HG03354 (cell line): ENCODE data around the gene DENND1A.
"Not testable (repeated sequence)": the region's sequence is repeated elsewhere in the genome, so short reads cannot be mapped to it uniquely, and the experiment has no call there.

Experiments used
- ATAC-seq: cut with Tn5 transposase; IDR thresholded peaks from one replicate; pipeline ENCODE4 v1.9.1; 2021; ENCODE audit warnings: mild to moderate bottlenecking; ENCODE audit not compliant: unreplicated experiment, poor library complexity, severe bottlenecking

DENND1A gene

DNA sequence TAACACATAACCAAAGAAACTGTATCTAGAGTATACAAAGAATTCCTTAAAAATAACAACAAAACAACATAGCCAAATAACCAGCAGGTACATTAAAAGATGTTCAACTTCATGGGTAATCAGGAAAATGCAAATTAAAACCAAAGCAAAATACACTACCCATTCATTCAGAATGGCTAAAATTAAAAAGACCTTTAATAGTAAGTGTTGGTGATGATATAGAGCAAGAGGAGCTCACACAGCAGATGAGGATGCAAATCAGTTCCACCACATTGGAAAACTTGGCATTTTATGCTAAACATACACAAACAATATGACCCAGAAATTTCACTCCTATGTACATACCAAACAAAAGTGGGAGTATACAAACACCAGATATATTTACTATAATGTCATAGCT, 97.8 kb downstream of the DENND1A start:
- no peak for ATAC-seq

DNA sequence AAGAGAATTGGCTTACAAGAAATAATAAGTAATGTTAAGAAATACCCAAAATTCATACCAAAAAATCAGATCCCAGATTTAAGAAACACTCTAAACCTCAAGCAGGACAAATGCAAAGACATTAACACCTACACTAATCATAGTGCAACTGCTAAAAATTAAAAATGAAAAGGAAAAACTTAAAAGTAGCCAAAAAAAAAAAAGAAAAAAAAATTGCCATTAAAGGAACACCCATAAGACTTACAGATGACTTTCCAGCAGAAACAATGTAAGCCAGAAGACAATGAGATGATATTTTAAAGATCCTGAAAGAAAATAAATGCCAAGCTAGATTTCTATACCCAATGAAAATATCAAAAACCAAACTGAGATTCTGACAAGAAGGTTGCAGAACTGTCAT, 101.5 kb downstream of the DENND1A start:
- ATAC-seq: no peak

DNA sequence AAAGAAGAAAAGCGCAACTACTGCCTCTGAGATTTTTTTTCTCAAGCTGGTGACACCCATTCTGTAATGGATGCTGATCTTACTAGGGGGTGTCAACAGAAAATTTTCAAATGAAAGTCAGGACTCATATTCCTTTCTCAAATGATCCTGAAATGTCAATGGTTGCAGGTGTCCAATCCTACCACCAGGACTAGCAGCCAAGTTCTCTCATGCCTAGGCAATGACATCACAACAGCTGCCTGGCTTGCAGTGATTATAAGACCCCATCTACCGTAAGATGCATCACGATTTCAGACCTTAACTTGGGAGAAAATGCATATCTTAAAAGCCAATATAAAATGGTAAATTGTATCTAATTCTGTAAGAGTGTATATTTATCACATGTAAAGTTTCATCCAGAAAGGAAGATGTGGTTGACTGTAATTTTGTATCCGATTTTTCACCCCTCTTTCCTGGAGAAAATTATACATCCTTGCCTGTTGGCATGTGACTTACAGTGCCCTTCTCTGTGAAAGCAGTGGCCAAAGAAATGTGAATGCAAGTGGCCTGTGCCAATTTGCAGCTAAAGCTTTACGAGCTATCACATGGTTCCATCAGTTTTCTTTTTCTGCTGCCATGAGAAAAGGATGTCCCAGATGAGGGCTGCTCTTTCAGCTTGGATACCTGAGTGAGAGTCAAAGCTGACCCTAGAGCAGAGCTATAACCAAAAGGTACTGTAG, 104.4 kb downstream of the DENND1A start:
- ATAC-seq: no peak

DNA sequence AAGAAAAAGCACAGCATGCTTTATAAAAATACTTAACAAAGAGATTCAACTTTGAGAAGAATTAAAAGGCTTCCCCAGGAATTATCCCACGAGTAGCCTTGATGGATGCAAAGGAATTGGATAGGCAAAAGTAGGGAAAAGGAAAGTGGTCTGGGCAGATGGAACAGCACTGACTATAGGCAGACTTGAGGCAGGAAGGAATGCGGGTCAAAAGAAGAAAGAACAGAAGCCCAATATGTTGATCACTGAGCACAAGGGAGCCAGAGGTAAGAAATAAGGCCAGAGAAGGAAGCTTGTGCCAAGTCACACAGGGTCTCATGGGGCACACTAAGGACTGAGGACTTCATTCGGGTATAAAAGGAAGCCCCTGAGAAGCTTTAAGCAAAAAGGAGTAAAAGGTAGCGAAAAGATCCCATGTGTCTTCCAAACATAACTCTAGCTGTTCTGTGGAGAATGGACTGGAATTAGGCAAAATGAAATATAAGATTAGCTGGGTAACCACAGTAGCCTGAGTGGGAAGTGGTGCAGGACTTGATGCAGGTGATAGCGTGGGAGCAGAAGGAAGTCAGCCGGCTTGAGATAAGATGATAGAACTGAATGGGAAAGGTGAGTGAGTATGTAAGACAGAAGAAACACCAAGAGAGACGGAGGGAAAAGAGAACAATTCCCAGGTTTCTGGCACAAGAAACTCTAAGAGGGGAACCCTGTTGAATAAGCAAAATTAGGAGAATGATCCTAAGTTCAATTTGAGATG, 106.6 kb downstream of the DENND1A start:
- no peak for ATAC-seq

DNA sequence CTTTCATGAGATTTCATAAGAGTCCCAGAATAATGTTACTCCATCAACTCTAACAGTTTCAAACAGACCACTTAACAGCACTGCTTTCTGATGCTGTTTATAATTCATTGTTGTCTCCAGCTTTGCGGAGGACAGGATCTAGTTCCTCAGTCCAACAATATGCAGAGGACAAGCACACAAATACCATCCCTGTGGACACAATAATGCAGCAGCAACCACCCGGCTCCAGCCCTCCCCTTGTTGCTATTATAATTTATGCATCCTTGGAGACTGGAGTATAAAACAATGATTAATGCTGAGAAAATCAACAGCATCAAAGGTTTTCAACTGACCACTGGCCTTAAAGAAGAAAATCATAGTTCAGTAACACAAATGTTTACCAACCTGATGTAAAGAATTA, 108.3 kb downstream of the DENND1A start:
- no peak for ATAC-seq

DNA sequence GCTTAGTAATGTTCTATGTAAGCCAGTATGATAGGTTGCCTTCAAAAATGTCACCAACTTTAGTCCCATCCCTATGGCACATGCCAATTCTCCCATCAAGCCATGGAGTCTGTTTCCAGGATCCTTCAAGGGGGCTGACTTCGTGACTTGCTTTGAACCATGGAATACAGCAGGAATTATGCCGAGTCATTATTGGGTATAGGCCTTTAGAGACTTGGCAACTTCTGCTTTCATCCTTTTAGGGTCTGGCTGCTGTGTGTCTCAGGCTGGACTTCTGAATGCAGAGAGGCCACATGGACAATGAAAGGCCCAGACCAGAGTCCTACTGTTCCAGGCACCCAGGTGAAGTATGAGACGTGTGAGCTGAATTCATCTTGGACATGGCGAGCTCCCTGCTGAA, 109.8 kb downstream of the DENND1A start:
- ATAC-seq: no peak

DNA sequence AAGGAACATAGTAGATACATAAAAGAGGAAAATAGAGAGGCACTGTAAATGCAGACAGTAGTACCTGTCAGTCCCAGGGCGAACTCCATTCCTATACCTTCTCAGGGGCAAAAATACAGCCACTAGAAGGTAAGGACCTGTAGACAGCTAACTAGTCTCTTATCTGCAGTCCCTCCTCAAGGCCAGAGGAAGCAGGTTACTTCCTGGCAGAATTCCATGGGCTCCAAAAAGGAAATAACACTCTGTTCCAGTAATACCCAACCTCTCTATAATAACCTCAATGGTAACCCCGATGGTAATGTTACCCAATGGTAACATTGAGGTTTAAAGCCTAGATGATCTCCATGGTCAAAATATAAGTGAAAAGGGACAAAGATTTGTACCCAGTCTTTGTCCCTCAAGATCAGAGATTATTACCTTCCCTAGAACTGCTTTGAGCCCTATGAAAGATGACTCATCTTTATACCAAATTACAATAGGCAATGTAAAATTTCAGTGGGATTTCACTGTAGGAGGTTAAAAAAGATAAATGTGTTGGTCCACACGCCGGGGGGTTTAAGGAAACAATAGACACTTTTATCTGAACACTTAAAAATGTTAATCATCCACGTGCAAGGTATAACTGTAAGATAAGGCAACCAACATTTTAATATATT, 113.0 kb downstream of the DENND1A start:
- no peak for ATAC-seq

DNA sequence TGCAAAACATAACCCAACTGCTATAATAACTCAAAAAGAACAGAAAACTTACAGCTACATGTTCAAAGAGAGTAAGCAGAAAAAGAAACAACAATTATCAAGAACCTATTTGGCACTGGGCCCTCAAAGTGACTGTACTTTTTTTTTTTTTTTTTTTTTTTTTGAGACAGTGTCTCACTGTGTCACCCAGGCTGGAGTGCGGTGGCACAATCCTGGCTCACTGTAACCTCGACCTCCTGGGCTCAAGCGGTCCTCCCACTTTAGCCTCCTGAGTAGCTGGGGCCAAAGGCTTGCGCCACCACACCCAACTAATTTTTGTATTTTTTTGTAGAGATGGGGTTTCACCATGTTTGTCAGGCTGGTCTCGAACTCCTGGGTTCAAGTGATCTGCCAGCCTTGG, 114.1 kb downstream of the DENND1A start:
- not testable (repeated sequence) for ATAC-seq

DNA sequence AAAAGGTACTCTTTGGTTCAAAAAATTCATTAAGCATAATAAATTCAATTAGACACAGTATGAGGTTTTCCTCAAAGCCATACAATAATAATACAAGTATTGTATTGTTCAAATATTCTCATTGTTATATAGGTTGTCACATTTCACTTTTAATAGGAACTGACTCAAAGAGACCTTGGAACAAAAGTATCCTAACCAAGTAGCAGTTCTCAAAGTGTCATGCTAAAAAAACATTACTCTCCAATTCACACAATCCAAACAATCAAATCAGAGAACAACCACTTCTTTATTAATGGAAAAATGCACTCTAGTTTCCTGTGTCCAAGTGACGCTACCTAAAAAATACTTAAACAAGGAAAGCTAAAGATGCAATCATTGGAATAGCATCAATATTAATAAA, 115.4 kb downstream of the DENND1A start:
- no peak for ATAC-seq

DNA sequence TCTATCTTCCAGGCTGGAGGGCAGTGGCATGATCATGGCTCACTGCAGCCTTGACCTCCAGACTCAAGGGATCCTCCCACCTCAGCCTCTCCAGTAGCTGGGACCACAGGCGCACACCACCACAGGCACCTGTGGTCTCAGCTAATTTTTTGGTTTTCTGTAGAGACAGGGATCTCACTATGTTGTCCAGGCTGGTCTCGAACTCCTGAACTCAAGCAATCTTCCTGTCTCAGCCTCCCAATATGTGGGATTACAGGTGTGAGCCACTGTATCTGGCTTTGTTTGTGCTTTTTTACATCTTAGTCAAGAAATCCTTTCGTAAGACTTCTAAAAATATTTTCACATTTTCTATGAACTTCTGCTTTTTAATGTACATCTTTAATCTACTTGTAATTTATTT, 116.9 kb downstream of the DENND1A start:
- ATAC-seq: no peak

DNA sequence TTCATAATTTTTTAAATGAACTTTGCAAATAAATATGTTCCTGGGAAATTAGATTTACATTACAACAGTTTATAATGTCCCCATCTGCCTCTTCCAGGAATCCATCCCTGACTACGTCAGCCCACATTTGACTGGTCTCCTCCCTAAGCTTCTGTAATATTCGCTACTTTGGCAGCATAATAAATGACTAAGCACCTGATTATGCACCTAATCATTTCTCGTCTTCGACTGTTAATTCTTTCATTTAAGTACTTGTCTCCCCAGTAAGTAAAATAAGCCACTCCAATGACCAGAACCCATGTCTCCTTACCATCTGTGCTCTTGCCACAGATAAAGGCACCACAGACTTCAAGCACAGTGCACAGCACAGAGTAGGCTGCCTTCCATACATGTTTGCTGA, 122.7 kb downstream of the DENND1A start:
- no peak for ATAC-seq

DNA sequence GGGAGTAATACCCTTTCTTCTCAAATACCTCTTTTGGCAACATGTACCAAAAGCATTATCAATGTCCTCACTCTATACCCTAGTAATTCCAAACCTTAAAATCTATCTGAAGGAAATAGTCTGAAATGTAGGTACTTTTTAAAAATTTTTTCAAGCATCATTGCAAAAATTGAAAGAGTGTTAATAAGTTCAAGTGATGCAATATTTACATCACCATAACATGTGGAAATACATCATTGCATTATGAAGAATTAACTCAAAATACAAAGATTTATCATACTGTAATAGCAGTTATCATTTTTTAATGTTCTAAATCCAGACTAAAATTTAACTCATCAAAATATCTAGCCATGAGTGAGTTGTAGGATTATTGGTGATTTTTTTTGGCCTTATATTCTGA, 123.1 kb downstream of the DENND1A start:
- ATAC-seq: no peak

DNA sequence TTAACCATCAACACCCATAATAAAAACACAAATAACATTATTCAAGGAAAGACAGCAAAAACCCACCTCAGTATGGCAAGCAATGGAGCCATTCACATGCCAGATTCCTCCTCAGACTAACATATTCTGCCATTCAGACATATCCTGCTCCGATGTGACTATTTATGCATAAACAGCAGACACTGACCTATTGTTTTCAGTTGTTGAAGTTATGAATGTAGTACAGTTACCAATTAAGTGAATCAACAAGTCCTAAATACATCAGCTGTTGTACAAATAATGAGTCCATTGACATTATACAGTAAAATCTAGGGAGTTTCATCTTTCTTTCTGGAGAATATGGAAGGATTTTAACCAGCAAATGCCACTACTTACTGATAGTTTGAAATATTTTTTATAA, 131.7 kb downstream of the DENND1A start:
- no peak for ATAC-seq

DNA sequence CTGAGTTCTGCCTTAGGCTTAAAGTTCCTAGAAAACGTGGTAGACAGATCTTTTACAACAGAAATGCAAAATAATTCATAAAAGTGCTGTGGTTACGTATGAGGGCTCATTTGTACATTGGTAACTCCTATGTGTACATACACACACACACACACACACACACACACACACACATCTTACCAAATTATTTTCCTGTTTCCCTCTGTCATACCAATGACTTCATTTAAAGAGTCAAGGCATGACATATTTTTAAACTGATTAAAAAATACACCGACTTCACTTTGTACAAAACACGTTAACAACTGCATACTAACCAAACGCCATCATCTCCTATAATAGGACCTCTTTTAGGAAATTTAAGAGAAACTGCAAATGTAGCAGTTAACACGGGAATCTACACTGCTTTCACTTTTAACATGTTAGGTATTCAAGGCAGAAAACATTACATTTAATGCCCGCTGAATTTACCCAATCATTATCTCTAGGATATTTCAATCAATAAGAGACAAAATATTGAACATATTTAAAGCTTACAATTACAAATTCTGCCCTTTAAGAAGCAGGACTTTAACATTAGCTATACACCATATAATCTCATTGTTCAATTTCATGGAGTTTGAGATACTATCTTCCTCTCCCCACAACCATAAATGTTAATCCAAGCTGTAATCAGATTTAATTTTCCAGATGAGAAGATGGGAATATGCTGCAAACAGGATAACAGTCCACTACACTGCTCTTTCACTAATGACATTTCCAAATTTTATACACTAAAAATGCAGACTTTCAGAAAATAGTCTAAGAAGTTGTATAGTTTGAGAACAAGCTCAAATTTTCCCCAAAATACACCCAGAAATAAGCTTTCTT, 133.1 kb downstream of the DENND1A start:
- no peak for ATAC-seq

DNA sequence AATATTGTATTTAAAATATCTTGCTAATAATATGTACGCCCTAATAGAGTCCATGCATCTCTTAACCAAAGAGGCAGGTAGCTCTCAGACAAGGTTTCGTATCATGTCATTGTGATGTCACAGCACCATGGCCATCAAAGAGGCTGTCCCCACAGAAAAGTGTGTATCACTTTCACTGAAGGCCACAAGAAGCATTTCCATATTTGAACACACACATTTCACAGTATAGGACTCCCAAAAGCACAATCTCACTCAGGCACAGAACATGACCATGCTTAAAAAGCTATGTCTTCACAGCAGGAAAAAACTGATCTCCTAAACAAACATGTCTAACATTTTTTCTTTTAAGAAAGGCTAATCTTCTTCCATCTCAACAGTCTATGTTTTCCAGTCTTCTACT, 133.8 kb downstream of the DENND1A start:
- no peak for ATAC-seq

DNA sequence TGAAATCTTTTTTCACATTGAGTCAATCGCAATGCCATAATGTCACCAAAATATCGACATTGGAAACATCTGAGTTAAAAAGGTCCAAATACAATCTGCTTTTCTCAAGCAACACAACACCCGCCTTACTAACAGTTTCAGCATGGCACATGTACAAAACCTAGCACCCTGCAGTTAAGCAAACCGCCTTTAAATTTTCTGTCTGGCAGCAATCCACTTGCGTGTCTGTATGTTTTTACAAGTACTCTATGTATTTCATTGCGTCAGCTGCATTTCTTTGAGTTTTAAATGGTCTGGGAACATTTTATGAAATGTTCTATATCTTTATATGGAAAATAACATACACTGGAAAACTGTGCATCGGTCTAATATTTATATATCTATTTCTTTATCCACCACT, 134.6 kb downstream of the DENND1A start:
- ATAC-seq: no peak

DNA sequence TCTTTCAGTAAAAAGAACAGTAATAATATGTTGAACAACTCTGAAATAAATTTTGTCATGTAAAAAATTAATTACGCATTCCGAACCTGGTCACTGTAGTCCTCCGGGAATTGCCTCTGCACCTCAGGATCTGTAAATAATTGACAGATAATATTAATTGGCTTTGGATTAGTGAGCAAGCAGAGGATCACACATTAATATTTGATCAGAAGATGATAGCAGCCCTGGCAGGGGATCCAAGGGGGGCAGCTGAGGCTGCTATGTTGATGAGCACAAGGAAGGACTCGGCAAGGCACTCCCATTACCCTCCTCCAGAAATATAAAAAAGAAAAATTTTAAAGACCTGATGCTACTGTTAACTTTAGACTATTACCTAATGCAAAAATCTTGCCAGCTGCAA, 137.4 kb downstream of the DENND1A start:
- no peak for ATAC-seq

DNA sequence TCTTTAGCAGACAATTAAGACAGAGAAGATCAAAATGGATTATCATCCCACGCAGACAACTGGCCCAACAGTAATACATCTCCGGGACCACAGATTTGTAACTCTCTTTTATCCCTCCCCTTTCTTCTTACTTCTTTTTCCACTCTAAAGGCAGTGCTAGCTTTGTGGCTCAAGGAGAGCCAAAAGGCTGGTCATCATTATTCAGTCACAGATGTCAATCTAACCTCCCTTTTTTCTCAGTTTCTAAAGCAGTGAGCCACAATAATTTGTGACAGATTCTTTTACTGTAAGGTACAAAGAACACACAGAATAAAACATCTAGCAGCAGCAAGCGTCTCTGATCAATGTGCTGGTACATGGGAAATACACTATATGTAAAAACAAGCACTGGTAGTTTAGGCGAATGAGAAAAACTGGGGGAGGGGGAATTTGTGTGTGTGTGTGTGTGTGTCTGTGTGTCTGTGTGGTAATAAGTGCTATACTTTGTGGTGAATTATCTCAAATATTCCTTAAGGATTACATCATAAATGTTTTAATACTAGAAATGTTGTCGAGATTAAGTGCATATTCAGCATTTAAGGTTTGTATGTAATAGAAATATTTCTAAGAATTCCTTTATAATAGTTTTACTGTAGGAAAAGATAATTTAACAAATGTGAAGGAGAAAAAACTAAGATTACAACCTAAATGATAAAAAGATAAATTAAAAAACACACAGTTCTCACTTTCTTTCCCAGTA, 140.2 kb downstream of the DENND1A start:
- ATAC-seq: no peak

DNA sequence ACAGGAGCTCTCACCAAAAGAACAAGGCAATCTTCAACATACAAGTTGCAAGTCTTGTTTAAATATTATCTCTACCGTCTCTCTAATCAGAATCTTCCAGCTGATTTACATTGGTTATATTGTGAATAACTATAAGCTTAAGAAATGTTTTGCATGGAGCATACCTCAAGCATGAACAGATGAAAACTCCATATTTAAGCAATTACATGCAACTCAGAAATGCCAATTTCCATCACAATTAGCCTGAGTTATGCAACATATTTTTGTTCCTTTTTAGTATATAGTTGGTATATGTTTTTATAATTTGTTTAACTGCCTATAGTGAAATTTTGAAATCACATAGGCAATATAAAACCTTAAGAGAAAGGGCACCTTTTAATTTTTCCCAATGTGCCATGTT, 142.5 kb downstream of the DENND1A start:
- no peak for ATAC-seq
